GM19463 (cell line): ENCODE results near the gene LRIT2.

Experiments used
- ATAC-seq: cut with Tn5 transposase; IDR thresholded peaks from one replicate; pipeline ENCODE4 v1.9.1; 2021; ENCODE audit warnings: mild to moderate bottlenecking, moderate library complexity; ENCODE audit not compliant: unreplicated experiment

Gene LRIT2

GRCh38 chr10:84225427-84226173 lies at the start of gene LRIT2:
Gene LRIT2 (minus strand): TSS chr10:84225544. CDS start chr10:84225520, 24 bp downstream.
- no peak for ATAC-seq

- ATAC-seq = no peak
Observed at GRCh38 chr10:84270708-84271107, 45.4 kb upstream of the LRIT2 start.

- ATAC-seq = no peak
Observed at GRCh38 chr10:84269773-84270172, 44.4 kb upstream of the LRIT2 start.

DNA sequence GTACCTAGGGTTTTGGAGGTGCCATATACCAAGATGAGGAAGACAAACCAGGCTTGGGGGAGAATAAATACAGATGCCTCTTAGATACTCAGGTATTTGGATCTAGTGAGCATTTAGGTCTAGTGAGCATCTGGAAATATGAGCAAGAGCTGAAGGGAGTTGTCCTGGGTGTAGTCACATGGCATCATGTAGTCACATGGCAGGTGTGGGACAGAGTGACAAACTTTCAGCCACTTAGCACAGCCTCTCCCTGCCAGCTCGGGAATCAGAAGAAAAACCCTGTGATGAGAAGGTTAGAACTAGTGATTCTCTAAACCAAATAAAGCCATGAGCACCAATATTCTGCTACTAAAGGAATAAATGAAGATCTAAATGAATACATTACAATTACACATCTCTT lies 43.8 kb upstream of the LRIT2 start:
- ATAC-seq = no peak

GRCh38 chr10:84267503-84268126 lies 42.3 kb upstream of the LRIT2 start:
- ATAC-seq = peak; percentile 46

DNA sequence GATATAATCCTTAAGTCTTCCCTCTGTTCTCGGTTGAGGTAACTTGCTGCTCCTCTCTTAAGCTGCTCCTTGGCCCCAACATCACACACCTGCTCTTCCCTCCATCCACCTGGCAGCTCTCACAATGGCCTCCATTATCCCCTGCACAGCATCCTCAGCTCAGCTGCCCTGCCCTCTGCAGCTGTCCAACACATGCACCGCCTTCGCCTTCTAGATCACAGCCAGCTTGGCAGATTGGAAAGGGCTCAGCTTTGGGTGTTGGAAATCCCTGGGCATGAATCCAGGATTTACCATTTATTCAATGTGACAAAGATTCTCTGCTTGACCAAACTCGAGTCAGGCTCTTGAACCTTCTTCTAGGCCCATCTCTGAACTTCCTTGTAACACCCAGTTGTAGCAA lies 40.1 kb upstream of the LRIT2 start:
- ATAC-seq = no peak

GRCh38 chr10:84264611-84265141 lies 39.3 kb upstream of the LRIT2 start:
- peak; percentile 95 for ATAC-seq

- no peak for ATAC-seq
Observed at GRCh38 chr10:84263716-84264115, 38.4 kb upstream of the LRIT2 start.

GRCh38 chr10:84262190-84262956 lies 37.0 kb upstream of the LRIT2 start:
- no peak for ATAC-seq

DNA sequence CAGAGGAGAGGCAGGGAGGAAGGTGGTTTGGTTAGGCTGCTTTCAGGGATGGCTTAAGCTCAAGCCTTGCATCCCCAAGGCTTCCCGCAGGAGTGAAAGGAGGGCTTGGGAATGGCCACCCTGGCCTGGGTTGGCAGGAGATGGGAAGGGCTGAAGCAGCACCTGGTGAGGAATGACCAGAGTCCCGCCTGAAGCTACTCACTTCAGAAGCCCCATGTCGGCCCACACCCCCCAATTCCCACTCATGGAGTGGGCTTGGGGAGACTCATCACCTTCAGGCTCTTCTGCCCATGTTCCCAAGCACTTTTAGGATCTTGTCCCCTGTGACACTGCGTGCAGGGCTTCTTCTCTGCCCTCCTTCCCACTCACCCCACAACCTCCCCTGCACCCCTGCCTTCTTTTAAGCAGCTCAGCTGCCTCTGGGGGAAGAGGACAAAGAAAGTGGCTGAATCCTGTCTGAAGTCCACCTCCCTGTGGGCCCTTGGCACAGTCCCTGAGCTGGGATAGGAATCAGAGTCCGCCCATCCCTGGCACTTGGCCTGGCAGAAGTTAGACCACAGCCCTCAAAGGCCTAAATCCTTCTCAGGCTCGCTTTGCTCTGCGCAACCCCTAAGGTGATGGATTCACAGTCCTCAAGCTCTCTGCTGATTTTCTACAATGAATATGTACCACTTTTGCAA lies 36.0 kb upstream of the LRIT2 start:
- ATAC-seq = no peak

- ATAC-seq = no peak
Observed at GRCh38 chr10:84258034-84258695, 32.8 kb upstream of the LRIT2 start.

GRCh38 chr10:84257343-84258020 lies 32.1 kb upstream of the LRIT2 start:
- ATAC-seq = no peak

DNA sequence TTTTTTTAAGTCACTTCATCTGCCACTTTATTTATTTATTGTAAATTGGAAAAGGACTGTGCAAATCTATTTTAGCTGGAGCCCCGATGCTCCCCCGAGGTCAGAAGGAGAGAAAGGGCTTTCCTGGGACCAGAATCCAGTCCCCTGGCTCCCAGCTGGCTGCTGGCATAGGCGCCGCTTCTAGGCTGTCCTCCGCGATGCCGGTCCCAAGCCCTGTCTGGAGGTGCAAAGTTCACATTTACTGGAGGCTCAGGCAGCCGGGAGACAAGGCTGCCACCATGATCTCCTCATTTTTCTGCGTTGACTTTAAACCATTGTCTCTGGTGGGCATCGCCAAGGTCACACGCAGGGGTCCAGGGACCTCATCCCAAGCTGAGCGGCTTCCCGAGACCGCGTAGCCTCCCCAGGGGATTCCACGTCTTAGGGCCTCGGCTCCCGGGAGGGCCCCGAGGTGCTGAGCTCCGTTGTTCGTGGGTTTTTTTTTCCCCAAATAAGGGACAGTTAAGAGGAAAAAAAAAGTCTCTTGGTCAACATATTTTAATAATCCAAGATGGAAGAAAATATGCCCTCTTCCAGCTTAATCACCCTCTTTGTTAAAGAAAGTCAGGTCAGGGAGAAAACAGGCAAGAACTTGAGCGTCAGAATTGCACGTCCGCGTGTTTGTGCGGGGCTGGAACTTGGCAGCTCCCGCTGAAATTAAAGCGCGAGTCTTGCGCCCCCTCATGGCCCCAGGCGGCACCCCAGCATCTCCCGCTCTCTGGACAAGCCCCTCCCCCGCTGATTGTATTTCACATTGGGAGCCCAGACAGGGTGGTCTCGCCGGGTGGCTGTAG lies 31.4 kb upstream of the LRIT2 start:
- no peak for ATAC-seq

GRCh38 chr10:84254552-84255478 lies 29.5 kb upstream of the LRIT2 start:
- ATAC-seq = no peak

DNA sequence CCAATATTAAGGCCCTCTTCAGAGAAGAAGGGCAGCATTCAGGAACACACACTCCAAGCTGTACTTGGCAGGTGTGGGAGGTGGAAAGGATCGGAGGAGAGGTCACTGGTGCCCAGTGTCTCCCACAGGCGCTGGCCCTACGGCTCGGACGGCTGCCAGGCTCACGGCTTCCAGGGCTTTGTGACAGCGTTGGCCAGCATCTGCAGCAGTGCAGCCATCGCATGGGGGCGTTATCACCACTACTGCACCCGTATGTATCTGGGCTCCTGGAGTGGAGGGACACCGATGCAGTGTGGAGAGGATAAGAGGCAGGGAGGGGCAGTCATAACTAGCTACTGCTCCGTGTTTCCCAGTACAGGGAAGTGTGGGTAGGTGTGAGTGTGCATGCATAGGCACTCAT lies 23.4 kb upstream of the LRIT2 start:
- ATAC-seq = no peak

GRCh38 chr10:84247496-84247895 lies 22.2 kb upstream of the LRIT2 start:
- ATAC-seq = no peak

GRCh38 chr10:84244651-84245270 lies 19.4 kb upstream of the LRIT2 start, which contains the start of gene RGR:
Gene RGR (plus strand): TSS chr10:84245053. CDS start chr10:84245091, 38 bp downstream.
- ATAC-seq = no peak
